HG03175 (cell line): ENCODE data around the gene DCAF12.
"Not testable (repeated sequence)": the region's sequence is repeated elsewhere in the genome, so short reads cannot be mapped to it uniquely, and the experiment has no call there.

ENCODE experiments used
- ATAC-seq: cut with Tn5 transposase; IDR thresholded peaks from one replicate; pipeline ENCODE4 v1.9.1; 2021; ENCODE audit warnings: mild to moderate bottlenecking, moderate library complexity; ENCODE audit not compliant: unreplicated experiment

DCAF12 gene

GRCh38 chr9:34072410-34072809 is 54.1 kb downstream of the DCAF12 start:
- ATAC-seq: no peak

- no peak for ATAC-seq
Observed at GRCh38 chr9:34070606-34071324, 55.7 kb downstream of the DCAF12 start.

- ATAC-seq: no peak
Observed at GRCh38 chr9:34069831-34070230, 56.7 kb downstream of the DCAF12 start.

- no peak for ATAC-seq
Observed at GRCh38 chr9:34065541-34065940, 61.0 kb downstream of the DCAF12 start.

GRCh38 chr9:34059954-34060353 is 66.5 kb downstream of the DCAF12 start:
- no peak for ATAC-seq

- no peak for ATAC-seq
Observed at GRCh38 chr9:34059281-34059680, 67.2 kb downstream of the DCAF12 start.

- ATAC-seq: no peak
Observed at GRCh38 chr9:34049630-34050384, 76.7 kb downstream of the DCAF12 start.

GRCh38 chr9:34048727-34049629 is 77.5 kb downstream of the DCAF12 start, which contains the start of gene UBAP2:
Gene UBAP2, minus strand, starts transcription at chr9:34048887. Its CDS starts 31,739 bp downstream, at chr9:34017148.
- ATAC-seq: peak; percentile 79

- peak; percentile 23 for ATAC-seq
Observed at GRCh38 chr9:34047864-34048726, 78.4 kb downstream of the DCAF12 start.

- ATAC-seq: no peak
Observed at GRCh38 chr9:34046784-34047379, 79.6 kb downstream of the DCAF12 start.

- no peak for ATAC-seq
Observed at GRCh38 chr9:34045903-34046302, 80.6 kb downstream of the DCAF12 start.

GRCh38 chr9:34042074-34042473 is 84.4 kb downstream of the DCAF12 start:
- not testable (repeated sequence) for ATAC-seq

- ATAC-seq: not testable (repeated sequence)
Observed at GRCh38 chr9:34038851-34039250, 87.6 kb downstream of the DCAF12 start.

GRCh38 chr9:34037626-34038025 is 88.9 kb downstream of the DCAF12 start:
- ATAC-seq: no peak

- ATAC-seq: no peak
Observed at GRCh38 chr9:34036625-34037024, 89.9 kb downstream of the DCAF12 start.
